G401.6 (cell line): Measurements from ENCODE around the gene RNF113B.

Experiments
- FAIRE-seq: peaks from 2 replicates; lab custom pipeline; 2012; peaks lifted over from hg19 to GRCh38; lab: Jason Lieb, UNC

RNF113B gene

GRCh38 chr13:98141091-98141490 is 36.0 kb downstream of the RNF113B start:
- no peak for FAIRE-seq

GRCh38 chr13:98134901-98135300 is 42.2 kb downstream of the RNF113B start:
- FAIRE-seq, result no peak

GRCh38 chr13:98133946-98134345 is 43.1 kb downstream of the RNF113B start:
- no peak for FAIRE-seq

GRCh38 chr13:98129059-98129746 is 47.9 kb downstream of the RNF113B start:
- FAIRE-seq, result no peak
